ENCODE results near the gene NSUN6.
"Not testable (repeated sequence)": the region's sequence is repeated elsewhere in the genome, so short reads cannot be mapped to it uniquely, and the experiment has no call there.

GRCh38 chr10:18623671-18624070, 27.7 kb downstream of the NSUN6 start:
- TF ChIP-seq YY1 (IDR thresholded peaks at IDR 0.05; ENCODE audit: extremely low read depth, insufficient replicate concordance, low read depth, low read length); EGR1 (IDR thresholded peaks at IDR 0.05; ENCODE audit: low read depth); CTCF (IDR thresholded peaks at IDR 0.05 in 2 of 3, conservative IDR thresholded peaks at IDR 0.05 in 1 of 3; ENCODE audit: borderline replicate concordance in 1 of 3, insufficient read depth in 1 of 3, low read depth in 2 of 3, low read length in 2 of 3); ZBTB33 (IDR thresholded peaks at IDR 0.05; ENCODE audit: extremely low read depth, insufficient replicate concordance, low read length): not testable (repeated sequence)
